Prostate gland (tissue), 2 donors: ENCODE data around the gene RNMT. TPM values are rescaled to one million over a fixed set of nuclear protein-coding genes. Genes with fewer than 3 reads are reported as not detected.

ENCODE experiments used
- DNase-seq: peaks from one replicate; pipeline ENCODE4 v3.0.0-alpha.2; 2019; ENCODE audit warnings: low spot score
- H3K27ac ChIP-seq, 2 donors: fragments of 200-600 bp; sonication (generic); 2 replicates each; pipeline ENCODE4 v1.5.1; 2017 to 2019
- H3K27me3 ChIP-seq: fragments of 200-600 bp; sonication (generic); replicated peaks from 2 replicates; pipeline ENCODE4 v1.5.1; 2019; ENCODE audit not compliant: insufficient read depth
- H3K36me3 ChIP-seq, 2 donors: fragments of 200-600 bp; sonication (generic); 1 replicate in 1 of 2; 2 replicates in 1 of 2; pipeline versions ENCODE4 v1.5.1 to v1.8.1; 2017 to 2019
- H3K4me1 ChIP-seq: fragments of 200-600 bp; sonication (generic); replicated peaks from 2 replicates; pipeline ENCODE4 v1.5.1; 2019
- H3K4me3 ChIP-seq, 2 donors: fragments of 200-600 bp; sonication (generic); 2 replicates each; pipeline ENCODE4 v1.5.1; 2017 to 2019
- H3K9me3 ChIP-seq: fragments of 200-600 bp; sonication (generic); 2 replicates; pipeline ENCODE4 v1.5.1; 2017
- POLR2A ChIP-seq: fragments of 450-650 bp; IDR thresholded peaks from one replicate; pipeline ENCODE4 v1.6.1; 2016; ENCODE audit warnings: antibody characterized with exemption, mild to moderate bottlenecking
- POLR2AphosphoS5 ChIP-seq: sonication (generic); formaldehyde crosslinking; IDR thresholded peaks from one replicate; pipeline ENCODE4 v1.6.1; 2017; ENCODE audit warnings: antibody characterized with exemption
- WGBS: methylation state at CpG from one replicate; pipeline ENCODE4 v1.1.5; 2018; 5-methylcytosine and 5-hydroxymethylcytosine counted together
- intact Hi-C: fragments of 100-400 bp; cut with DNase I; formaldehyde crosslinking; loops from one replicate; pipeline ENCODE4 v1.14.2; 2022
- total RNA-seq, 2 donors: library from RNA; depleted of rRNA; stranded (reverse); fragments of >200 nt; gene quantifications; one replicate each; pipeline ENCODE4 v1.1.0, GENCODE V29; 2016
- TF ChIP-seq, protein P1 (sequence below), 4 experiments: fragments of 200-600 bp in 2 of 4; fragments of 450-650 bp in 2 of 4; sonication (generic) in 2 of 4; IDR thresholded peaks; 1 replicate in 3 of 4; 2 replicates in 1 of 4; pipeline ENCODE4 v1.5.1; 2016 to 2019; ENCODE audit warnings: antibody characterized with exemption in 4 of 4, mild to moderate bottlenecking in 2 of 4, moderate library complexity in 2 of 4

The RNMT gene
- total RNA-seq, 2 donors from 2014 or later, result 22.4 to 28.9 TPM

DNA sequence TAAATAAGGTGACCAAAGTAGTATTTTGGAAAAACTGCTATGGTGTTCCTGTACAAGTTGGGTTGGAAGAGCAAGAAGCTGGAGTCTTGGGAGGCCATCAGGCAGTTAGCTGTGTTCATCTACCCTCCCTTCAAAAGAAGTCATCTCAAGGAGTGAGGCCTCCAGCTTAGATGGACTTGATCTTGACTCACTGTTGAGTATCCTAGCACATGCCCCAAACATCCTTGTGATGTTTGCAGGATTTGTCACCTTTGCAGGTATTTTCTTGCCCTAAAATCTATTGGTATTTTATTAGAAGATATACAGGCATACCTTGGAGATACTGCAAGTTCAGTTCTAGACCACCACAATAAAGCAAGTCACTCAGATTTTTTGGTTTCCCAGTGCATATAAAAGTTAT, 30.2 kb downstream of the RNMT start:
- intact Hi-C loops, result no loop called here
- TF ChIP-seq POLR2AphosphoS5, result no peak
- TF ChIP-seq, protein P1, sequence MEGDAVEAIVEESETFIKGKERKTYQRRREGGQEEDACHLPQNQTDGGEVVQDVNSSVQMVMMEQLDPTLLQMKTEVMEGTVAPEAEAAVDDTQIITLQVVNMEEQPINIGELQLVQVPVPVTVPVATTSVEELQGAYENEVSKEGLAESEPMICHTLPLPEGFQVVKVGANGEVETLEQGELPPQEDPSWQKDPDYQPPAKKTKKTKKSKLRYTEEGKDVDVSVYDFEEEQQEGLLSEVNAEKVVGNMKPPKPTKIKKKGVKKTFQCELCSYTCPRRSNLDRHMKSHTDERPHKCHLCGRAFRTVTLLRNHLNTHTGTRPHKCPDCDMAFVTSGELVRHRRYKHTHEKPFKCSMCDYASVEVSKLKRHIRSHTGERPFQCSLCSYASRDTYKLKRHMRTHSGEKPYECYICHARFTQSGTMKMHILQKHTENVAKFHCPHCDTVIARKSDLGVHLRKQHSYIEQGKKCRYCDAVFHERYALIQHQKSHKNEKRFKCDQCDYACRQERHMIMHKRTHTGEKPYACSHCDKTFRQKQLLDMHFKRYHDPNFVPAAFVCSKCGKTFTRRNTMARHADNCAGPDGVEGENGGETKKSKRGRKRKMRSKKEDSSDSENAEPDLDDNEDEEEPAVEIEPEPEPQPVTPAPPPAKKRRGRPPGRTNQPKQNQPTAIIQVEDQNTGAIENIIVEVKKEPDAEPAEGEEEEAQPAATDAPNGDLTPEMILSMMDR (IDR thresholded peaks at IDR 0.05), result no peak
- TF ChIP-seq POLR2A, result no peak
- peaks cover 3% of the 10 kb centered on the region for H3K4me1 ChIP-seq

DNA sequence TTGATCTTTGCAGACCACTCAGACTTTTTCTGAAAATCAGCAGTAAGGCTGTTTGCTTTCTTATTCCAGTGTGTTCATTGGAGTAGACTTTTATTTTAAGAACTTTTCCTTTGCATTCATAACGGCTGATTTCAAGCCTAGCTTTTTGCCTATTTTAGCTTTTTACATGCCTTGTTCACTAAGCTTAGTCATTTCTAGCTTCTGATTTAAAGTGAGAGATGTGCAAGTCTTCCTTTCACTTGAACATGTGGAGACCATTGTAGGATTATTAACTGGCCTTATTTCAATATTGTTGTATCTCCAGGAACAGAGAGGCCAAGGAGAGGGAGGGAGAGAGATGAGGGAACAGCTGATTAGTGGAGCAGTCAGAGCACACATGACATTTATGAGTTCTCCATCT, 32.1 kb downstream of the RNMT start:
- no peaks in the 10 kb centered on the region for H3K27me3 ChIP-seq
- H3K4me3 ChIP-seq, result no peak overlapping the region
- intact Hi-C loops, result no loop called here
- no peak for TF ChIP-seq POLR2AphosphoS5
- TF ChIP-seq, protein P1 (IDR thresholded peaks at IDR 0.05), result no peak
- TF ChIP-seq POLR2A, result no peak
- no peaks in the 10 kb centered on the region for H3K36me3 ChIP-seq
- no peak overlapping the region for H3K27ac ChIP-seq
- H3K9me3 ChIP-seq, result no peaks in the 10 kb centered on the region
- 80% methylated on average over 1 of the region's 1 CpG for WGBS
- H3K4me1 ChIP-seq, result peaks cover 3% of the 10 kb centered on the region
- DNase-seq, result no peak

More for the DNA sequence above, 30.2 kb downstream of the RNMT start:
- no peak overlapping the region for H3K27ac ChIP-seq
- H3K9me3 ChIP-seq, result no peaks in the 10 kb centered on the region
- no peak for DNase-seq
- H3K36me3 ChIP-seq, result no peaks in the 10 kb centered on the region
- no peaks in the 10 kb centered on the region for H3K27me3 ChIP-seq
- no peak overlapping the region for H3K4me3 ChIP-seq

DNA sequence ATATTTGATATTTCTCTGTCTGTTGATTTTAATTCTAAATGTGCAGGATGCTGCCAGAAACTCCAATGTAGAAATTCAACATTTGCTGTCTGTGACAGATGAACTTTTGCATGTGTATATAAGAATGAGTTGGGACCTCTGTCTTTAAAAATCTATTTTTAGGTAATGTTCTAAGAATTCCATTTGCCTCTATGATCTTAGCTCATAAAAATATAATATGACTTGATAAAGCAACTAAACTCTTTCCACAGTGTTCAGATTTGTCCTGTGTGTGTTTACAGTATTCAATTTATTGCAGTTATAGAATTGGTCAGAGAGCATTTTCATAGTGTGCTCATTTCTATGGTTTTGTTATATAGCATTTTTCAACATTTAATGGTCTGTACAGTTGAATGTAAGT, 33.6 kb downstream of the RNMT start:
- Histone ChIP-seq H3K4me1 (peaks cover 3% of the 10 kb centered on the region), H3K27ac (no peak overlapping the region), H3K9me3 (no peaks in the 10 kb centered on the region), H3K4me3 (no peak overlapping the region), H3K27me3 (no peaks in the 10 kb centered on the region), H3K36me3 (no peaks in the 10 kb centered on the region)
- no peak for DNase-seq
- intact Hi-C loops, result no loop called here
- TF ChIP-seq POLR2AphosphoS5 (no peak), POLR2A (no peak)
- TF ChIP-seq, protein P1 (IDR thresholded peaks at IDR 0.05), result no peak

DNA sequence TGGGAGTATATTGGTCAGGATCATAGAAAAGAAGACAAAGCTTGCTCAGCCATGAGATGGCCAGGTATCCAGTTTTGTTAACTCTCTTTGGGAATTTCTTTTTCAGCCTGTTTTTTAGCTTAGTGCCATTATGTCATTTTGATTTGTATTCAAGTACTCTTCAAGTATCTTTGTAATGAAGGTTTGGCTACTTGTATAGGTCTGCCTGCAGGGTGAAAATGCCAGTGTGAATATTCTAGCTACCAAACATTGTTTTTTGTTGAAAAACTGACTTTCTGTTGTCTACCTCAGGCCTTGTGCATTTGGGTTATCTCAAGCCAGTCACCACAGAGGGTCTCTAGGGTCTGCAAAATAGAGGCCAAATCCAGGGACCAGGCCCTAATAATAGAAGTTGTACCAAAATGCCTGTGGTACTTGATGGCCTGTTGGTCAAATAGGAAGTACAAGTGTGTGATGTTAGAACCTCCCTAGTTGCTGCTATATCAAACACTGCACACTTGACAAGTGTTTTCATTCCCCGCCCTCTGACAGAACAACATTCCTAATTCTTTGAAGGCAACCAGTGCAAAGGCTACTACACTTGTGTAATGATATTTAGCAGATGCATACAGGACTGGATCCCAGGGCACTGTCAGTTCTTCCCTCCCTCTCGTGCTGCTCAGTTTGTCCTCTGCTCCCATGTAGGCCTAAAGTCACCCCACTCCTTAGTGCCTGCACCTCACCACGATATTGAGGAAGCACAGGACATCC, 36.4 kb downstream of the RNMT start:
- WGBS, result 98% methylated on average over 3 of the region's 3 CpGs
- Histone ChIP-seq H3K36me3 (no peaks in the 10 kb centered on the region), H3K9me3 (no peaks in the 10 kb centered on the region), H3K4me1 (peaks cover 3% of the 10 kb centered on the region), H3K27me3 (no peaks in the 10 kb centered on the region), H3K4me3 (no peak overlapping the region), H3K27ac (no peak overlapping the region)
- no peak for TF ChIP-seq POLR2A
- TF ChIP-seq, protein P1 (IDR thresholded peaks at IDR 0.05), result no peak
- TF ChIP-seq POLR2AphosphoS5, result no peak
- no peak for DNase-seq
- intact Hi-C loops, result no loop called here

DNA sequence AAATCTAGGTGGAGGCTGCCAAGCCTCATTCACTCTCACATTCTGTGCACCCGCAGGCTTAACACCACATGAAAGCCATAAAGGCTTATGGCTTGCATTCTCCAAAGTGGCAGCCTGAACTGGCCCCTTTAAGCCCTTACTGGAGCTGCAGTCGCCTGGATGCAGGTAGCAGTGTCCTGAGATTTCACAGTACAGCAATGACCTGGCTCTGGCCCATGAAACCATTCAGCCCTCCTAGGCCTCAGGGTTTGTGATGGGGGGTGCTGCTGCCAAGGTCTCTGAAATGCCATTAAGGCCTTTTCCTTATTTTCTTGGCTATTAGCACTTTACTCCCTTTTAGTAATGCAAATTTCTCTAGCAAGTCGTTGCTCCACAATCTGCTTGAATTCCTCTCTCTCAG, 48.6 kb downstream of the RNMT start:
- Histone ChIP-seq H3K4me1 (no peaks in the 10 kb centered on the region), H3K9me3 (no peaks in the 10 kb centered on the region), H3K27me3 (no peaks in the 10 kb centered on the region), H3K36me3 (no peaks in the 10 kb centered on the region), H3K4me3 (no peak overlapping the region), H3K27ac (no peak overlapping the region)
- DNase-seq, result no peak
- intact Hi-C loops, result no loop called here
- no peak for TF ChIP-seq POLR2A
- TF ChIP-seq POLR2AphosphoS5, result no peak
- TF ChIP-seq, protein P1 (IDR thresholded peaks at IDR 0.05), result no peak
- 39% methylated on average over 3 of the region's 3 CpGs for WGBS
